ENCODE data around the gene SAMMSON. TPM values are rescaled to one million over a fixed set of nuclear protein-coding genes. Genes with fewer than 3 reads are reported as not detected.

SAMMSON gene
- total RNA-seq, 1 donor from 2014 or later, result not detected

DNA sequence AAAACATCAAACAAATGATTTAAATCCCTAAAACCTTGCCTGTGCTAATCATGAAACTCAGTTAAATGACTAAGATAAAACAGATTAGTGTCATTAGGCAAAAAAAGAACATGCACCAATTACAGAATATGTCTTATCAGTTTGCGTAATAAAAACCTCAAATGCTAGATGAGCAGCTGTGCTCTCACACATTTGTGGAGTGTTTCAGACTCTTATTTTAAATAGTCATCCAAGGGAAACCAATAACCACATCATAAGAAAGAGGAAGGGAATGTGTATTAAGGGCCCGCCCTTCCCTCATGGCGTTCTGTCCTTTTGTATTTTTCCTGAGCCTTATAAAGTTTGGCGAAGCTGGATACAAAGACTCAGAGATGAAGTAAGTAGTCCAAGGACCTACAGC, 6.6 kb downstream of the SAMMSON start:
- TF ChIP-seq, protein P1, sequence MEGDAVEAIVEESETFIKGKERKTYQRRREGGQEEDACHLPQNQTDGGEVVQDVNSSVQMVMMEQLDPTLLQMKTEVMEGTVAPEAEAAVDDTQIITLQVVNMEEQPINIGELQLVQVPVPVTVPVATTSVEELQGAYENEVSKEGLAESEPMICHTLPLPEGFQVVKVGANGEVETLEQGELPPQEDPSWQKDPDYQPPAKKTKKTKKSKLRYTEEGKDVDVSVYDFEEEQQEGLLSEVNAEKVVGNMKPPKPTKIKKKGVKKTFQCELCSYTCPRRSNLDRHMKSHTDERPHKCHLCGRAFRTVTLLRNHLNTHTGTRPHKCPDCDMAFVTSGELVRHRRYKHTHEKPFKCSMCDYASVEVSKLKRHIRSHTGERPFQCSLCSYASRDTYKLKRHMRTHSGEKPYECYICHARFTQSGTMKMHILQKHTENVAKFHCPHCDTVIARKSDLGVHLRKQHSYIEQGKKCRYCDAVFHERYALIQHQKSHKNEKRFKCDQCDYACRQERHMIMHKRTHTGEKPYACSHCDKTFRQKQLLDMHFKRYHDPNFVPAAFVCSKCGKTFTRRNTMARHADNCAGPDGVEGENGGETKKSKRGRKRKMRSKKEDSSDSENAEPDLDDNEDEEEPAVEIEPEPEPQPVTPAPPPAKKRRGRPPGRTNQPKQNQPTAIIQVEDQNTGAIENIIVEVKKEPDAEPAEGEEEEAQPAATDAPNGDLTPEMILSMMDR (IDR thresholded peaks at IDR 0.05; ENCODE audit: unreplicated experiment), result no peak
- DNase-seq (ENCODE audit: low spot score in 2 of 2, unreplicated experiment in 2 of 2), result no peak
- Mint-ChIP-seq H3K36me3 (no peaks in the 10 kb centered on the region), H3K4me3 (no peak overlapping the region), H3K9me3 (peaks cover 4% of the 10 kb centered on the region), H3K4me1 (no peaks in the 10 kb centered on the region), H3K27ac (no peak overlapping the region), H3K27me3 (ENCODE audit: low read depth) (peaks cover 11% of the 10 kb centered on the region)

DNA sequence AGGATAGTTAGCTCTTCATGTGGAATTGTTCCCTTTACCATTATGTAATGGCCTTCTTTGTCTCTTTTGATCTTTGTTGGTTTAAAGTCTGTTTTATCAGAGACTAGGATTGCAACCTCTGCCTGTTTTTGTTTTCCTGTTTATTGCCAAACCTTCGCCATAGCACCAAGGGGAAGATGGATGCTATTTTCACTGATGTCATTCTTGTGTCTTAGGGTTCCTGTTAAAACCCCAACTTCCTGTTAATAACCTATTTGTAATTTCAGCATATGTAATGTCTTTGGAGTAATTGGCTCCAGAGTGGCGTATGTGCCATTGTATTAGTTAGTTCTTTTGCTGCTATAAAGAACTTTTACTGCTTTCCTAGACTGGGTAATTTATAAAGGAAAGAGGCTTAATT, 10.8 kb downstream of the SAMMSON start:
- H3K27me3 Mint-ChIP-seq (ENCODE audit: low read depth), result peaks cover 29% of the 10 kb centered on the region
- no peak overlapping the region for H3K27ac Mint-ChIP-seq
- H3K36me3 Mint-ChIP-seq, result no peaks in the 10 kb centered on the region
- TF ChIP-seq, protein P1 (IDR thresholded peaks at IDR 0.05; ENCODE audit: unreplicated experiment), result no peak
- peaks cover 4% of the 10 kb centered on the region for H3K9me3 Mint-ChIP-seq
- no peak for DNase-seq (ENCODE audit: low spot score in 2 of 2, unreplicated experiment in 2 of 2)
- no peak overlapping the region for H3K4me3 Mint-ChIP-seq
- peaks cover 5% of the 10 kb centered on the region for H3K4me1 Mint-ChIP-seq

DNA sequence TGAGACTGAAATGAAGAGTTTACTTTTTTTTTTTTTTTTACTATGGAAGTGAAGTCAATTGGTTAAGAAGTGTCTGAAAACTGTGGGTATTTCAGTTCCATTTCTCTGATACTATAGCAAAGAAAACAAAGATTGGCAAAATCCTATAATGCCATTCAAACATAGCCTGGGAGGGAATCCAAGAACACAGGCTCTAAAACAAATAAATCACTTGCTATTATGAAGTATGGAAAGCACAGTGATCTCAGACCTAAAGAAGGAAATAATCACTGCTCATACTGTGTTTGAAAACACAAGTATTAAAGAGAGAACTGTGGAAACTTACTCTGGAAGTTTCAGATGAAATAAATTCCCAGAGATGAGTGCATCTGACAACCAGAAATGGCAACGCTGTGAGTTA, 12.0 kb downstream of the SAMMSON start:
- Mint-ChIP-seq H3K27me3 (ENCODE audit: low read depth) (peaks cover 29% of the 10 kb centered on the region), H3K4me3 (no peak overlapping the region), H3K27ac (no peak overlapping the region), H3K36me3 (no peaks in the 10 kb centered on the region), H3K9me3 (peaks cover 4% of the 10 kb centered on the region), H3K4me1 (peaks cover 5% of the 10 kb centered on the region)
- TF ChIP-seq, protein P1 (IDR thresholded peaks at IDR 0.05; ENCODE audit: unreplicated experiment), result no peak
- DNase-seq (ENCODE audit: low spot score in 2 of 2, unreplicated experiment in 2 of 2), result no peak

DNA sequence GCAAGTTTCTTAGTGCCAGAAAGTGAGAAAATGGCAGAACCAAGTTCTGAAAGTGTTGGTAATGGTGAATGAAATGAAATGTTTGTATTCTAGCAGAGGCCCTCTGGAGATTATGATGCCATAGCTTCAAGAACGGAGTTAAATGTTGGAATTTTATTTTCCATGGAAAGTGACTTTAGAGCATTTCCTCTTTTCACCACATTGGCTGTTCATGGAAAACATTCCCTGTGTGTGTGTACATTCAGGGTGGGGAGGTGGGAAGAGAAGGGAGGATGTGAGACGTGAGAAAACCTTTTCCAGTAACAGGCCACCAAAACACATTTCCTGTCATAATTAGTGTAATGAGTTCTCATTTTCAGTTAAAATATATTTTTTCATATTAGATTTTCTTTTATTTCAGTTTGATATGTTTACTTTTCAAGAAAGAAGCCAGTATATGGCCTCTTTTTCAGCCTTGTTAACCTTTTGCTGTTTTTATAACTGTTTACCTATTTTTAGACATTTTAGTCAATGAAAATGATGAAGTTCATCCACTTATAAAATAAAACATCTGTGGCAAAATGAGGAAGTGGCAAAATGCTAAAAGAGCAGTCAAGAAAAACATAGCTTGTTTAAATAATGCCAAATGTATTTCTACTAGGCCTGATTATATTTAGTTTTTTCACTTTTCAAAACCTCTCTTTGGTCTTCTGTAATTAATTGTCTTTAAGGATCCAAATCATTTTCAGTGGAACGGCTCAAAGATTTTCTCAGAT, 21.6 kb downstream of the SAMMSON start:
- peaks cover 6% of the 10 kb centered on the region for H3K9me3 Mint-ChIP-seq
- TF ChIP-seq, protein P1 (IDR thresholded peaks at IDR 0.05; ENCODE audit: unreplicated experiment), result no peak
- H3K27me3 Mint-ChIP-seq (ENCODE audit: low read depth), result peaks cover 3% of the 10 kb centered on the region
- no peaks in the 10 kb centered on the region for H3K36me3 Mint-ChIP-seq
- no peak overlapping the region for H3K27ac Mint-ChIP-seq
- H3K4me1 Mint-ChIP-seq, result no peaks in the 10 kb centered on the region
- no peak for DNase-seq (ENCODE audit: low spot score in 2 of 2, unreplicated experiment in 2 of 2)
- no peak overlapping the region for H3K4me3 Mint-ChIP-seq

DNA sequence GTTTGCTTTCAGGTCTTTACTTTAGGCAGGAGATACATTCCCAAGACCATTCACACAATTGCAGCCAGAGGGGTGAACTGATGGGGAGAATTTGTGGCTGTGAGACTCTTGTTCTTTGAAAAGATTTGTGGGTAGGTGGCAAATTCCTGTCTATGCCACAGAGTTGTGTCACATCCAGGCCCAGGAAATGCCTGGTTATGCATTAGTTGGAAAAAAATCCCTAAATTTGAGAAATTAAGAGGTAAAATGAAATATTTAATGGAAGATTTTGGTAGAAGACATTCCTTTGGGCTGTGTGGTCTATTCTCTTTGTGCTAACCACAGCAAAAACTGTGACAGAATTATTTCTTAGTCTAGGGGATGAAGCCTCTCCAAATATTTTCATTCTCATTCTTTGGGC, 28.8 kb downstream of the SAMMSON start:
- TF ChIP-seq, protein P1 (IDR thresholded peaks at IDR 0.05; ENCODE audit: unreplicated experiment), result no peak
- H3K4me3 Mint-ChIP-seq, result no peak overlapping the region
- H3K4me1 Mint-ChIP-seq, result no peaks in the 10 kb centered on the region
- H3K9me3 Mint-ChIP-seq, result peaks cover 6% of the 10 kb centered on the region
- no peak for DNase-seq (ENCODE audit: low spot score in 2 of 2, unreplicated experiment in 2 of 2)
- no peak overlapping the region for H3K27ac Mint-ChIP-seq
- H3K27me3 Mint-ChIP-seq (ENCODE audit: low read depth), result peaks cover 34% of the 10 kb centered on the region
- no peaks in the 10 kb centered on the region for H3K36me3 Mint-ChIP-seq
